Breast epithelium (tissue), 4 donors: ENCODE data around the gene ETFA. TPM values are rescaled to one million over a fixed set of nuclear protein-coding genes. Genes with fewer than 3 reads are reported as not detected.

Source experiments
- DNase-seq, 2 donors: peaks; one replicate each; pipeline ENCODE4 v3.0.0-alpha.2; 2019; ENCODE audit warnings: low spot score in 2 of 2
- H3K27ac ChIP-seq, 2 donors: fragments of 200-600 bp; sonication (generic) in 1 of 2; one replicate each; pipeline ENCODE4 v1.5.1; 2016 to 2019; ENCODE audit warnings: mild to moderate bottlenecking in 1 of 2
- H3K27me3 ChIP-seq, 2 donors: fragments of 200-600 bp; sonication (generic) in 1 of 2; one replicate each; pipeline versions ENCODE4 v1.5.1 to v1.6.0; 2017 to 2019; ENCODE audit warnings: control low read depth in 1 of 2, mild to moderate bottlenecking in 1 of 2
- H3K36me3 ChIP-seq: fragments of 200-600 bp; one replicate; pipeline ENCODE4 v1.5.1; 2019
- H3K4me1 ChIP-seq, 2 donors: fragments of 200-600 bp; sonication (generic); one replicate each; pipeline ENCODE4 v1.5.1; 2016 to 2019; ENCODE audit warnings: control low read depth in 1 of 2
- H3K4me3 ChIP-seq, 3 donors: fragments of 200-600 bp; sonication (generic); 1 replicate in 2 of 3; 2 replicates in 1 of 3; pipeline ENCODE4 v1.5.1; 2016 to 2019; ENCODE audit warnings: mild to moderate bottlenecking in 3 of 3, moderate library complexity in 2 of 3
- H3K9me3 ChIP-seq, 2 donors: fragments of 200-600 bp; sonication (generic) in 1 of 2; one replicate each; pipeline ENCODE4 v1.5.1; 2016 to 2019; ENCODE audit warnings: control low read depth in 1 of 2
- POLR2A ChIP-seq: fragments of 450-650 bp; IDR thresholded peaks from one replicate; pipeline ENCODE4 v1.6.1; 2016; ENCODE audit warnings: antibody characterized with exemption, mild to moderate bottlenecking, moderate library complexity
- POLR2AphosphoS5 ChIP-seq, 3 donors: sonication (generic); formaldehyde crosslinking; IDR thresholded peaks; one replicate each; pipeline ENCODE4 v1.6.1; 2017; ENCODE audit warnings: antibody characterized with exemption in 3 of 3
- intact Hi-C: fragments of 100-400 bp; cut with DNase I; formaldehyde crosslinking; loops from one replicate; pipeline ENCODE4 v1.15.1; 2023; ENCODE audit warnings: low total_unique reads
- total RNA-seq, 3 donors: library from RNA; depleted of rRNA; stranded (reverse); fragments of >200 nt; gene quantifications; one replicate each; pipeline ENCODE4 v1.1.0, GENCODE V29; 2016
- TF ChIP-seq, protein P1 (sequence below), 3 donors: fragments of 450-650 bp; IDR thresholded peaks; one replicate each; pipeline ENCODE4 v1.5.1; 2016 to 2017; ENCODE audit warnings: antibody characterized with exemption in 3 of 3, mild to moderate bottlenecking in 3 of 3, moderate library complexity in 3 of 3

ETFA gene
- total RNA-seq, 3 donors from 2014 or later: 96.0 to 108 (median 108) TPM

DNA sequence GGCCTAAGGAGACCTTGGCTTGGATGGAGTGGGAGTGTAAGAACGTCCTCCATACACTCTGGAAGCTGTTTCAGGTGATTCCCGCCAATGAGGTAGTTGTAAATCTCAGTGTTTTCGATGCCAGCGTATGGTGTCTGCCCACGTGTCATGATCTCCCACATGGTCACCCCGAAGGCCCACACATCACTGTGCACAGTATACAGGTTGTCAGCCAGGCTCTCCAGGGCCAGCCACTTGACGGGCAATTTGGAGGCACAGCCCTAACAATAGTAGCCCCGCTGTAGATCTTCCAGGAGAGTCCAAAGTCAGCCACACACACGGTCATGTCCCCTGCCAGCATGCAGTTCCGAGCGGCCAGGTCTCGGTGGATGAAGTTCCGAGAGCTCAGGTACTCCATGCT is 51.9 kb downstream of the ETFA start:
- TF ChIP-seq POLR2AphosphoS5 (IDR thresholded peaks at IDR 0.05) (no peak), POLR2A (no peak)
- TF ChIP-seq, protein P1, sequence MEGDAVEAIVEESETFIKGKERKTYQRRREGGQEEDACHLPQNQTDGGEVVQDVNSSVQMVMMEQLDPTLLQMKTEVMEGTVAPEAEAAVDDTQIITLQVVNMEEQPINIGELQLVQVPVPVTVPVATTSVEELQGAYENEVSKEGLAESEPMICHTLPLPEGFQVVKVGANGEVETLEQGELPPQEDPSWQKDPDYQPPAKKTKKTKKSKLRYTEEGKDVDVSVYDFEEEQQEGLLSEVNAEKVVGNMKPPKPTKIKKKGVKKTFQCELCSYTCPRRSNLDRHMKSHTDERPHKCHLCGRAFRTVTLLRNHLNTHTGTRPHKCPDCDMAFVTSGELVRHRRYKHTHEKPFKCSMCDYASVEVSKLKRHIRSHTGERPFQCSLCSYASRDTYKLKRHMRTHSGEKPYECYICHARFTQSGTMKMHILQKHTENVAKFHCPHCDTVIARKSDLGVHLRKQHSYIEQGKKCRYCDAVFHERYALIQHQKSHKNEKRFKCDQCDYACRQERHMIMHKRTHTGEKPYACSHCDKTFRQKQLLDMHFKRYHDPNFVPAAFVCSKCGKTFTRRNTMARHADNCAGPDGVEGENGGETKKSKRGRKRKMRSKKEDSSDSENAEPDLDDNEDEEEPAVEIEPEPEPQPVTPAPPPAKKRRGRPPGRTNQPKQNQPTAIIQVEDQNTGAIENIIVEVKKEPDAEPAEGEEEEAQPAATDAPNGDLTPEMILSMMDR (IDR thresholded peaks at IDR 0.05): no peak
- H3K4me3 ChIP-seq: no peak overlapping the region
- H3K36me3 ChIP-seq: no peaks in the 10 kb centered on the region
- DNase-seq: no peak
- H3K27me3 ChIP-seq: no peaks in the 10 kb centered on the region
- H3K9me3 ChIP-seq: peaks cover 11 to 15% of the 10 kb centered on the region in 2 donors
- intact Hi-C loops: no loop called here
- no peak overlapping the region for H3K27ac ChIP-seq
- H3K4me1 ChIP-seq: no peaks in the 10 kb centered on the region

DNA sequence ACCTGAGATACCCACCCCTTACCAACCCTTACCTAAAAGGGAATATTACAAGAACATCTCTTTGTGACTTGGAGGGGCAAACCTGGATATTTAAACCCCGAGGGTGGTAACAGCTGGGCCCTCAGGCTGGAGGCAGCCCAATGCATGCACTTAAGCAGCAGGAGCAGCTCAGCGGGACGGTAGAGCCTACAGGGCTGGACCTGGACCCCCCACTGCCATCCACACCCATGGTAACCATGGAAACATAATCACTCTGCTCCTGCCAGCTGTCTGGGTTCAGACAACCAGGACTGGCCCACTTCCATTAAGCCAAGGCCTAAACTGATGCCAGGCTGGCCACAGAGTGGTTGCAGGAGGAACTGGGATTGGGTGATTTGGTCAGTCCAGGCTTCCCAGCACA is 52.8 kb downstream of the ETFA start:
- no peak for TF ChIP-seq POLR2A
- TF ChIP-seq, protein P1 (IDR thresholded peaks at IDR 0.05): no peak
- TF ChIP-seq POLR2AphosphoS5 (IDR thresholded peaks at IDR 0.05): no peak
- intact Hi-C loops: no loop called here
- Histone ChIP-seq H3K4me1 (no peaks in the 10 kb centered on the region), H3K27ac (no peak overlapping the region), H3K9me3 (peaks cover 7 to 9% of the 10 kb centered on the region in 2 donors), H3K36me3 (no peaks in the 10 kb centered on the region), H3K4me3 (no peak overlapping the region), H3K27me3 (no peaks in the 10 kb centered on the region)
- no peak for DNase-seq

DNA sequence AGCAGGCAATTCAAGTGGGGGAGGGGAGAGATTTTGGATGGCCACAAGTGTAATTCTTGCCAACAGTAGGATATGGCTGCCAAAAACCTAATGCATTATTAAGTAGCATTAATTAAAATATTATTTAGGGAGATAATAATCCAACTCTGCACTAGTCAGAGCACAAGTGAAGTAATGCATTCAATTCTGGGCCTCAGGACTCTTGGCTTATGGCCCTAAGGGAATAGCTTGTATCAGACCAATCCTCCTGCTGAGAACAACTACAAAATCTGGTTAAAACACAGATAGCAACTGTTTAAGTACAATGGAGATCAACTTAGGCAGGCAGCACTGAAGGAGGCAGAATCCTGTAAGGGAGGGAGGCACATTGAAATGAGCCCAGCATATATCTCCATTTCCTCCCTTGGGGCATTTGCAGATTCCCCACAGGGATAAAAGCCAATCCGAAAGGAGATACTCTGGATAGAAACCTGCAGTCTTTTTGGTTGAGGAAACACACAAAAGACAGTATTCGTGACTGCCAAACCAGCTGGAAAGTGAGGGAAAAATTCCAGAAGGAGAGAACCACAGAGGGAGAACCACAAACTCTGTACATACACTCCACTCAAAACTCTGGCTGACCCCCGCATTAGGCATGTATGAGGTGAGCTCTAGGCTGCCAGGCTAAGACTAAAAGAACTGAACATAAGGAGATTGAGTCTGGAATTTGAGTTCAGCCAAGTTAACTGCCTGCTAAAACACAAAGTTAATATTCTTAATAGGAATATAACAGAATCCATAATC is 57.4 kb downstream of the ETFA start:
- DNase-seq: no peak
- Histone ChIP-seq H3K4me3 (no peak overlapping the region), H3K36me3 (no peaks in the 10 kb centered on the region), H3K27me3 (no peaks in the 10 kb centered on the region), H3K27ac (no peak overlapping the region), H3K4me1 (no peaks in the 10 kb centered on the region), H3K9me3 (no peaks in the 10 kb centered on the region)
- TF ChIP-seq, protein P1 (IDR thresholded peaks at IDR 0.05): no peak
- TF ChIP-seq POLR2AphosphoS5 (IDR thresholded peaks at IDR 0.05): no peak
- TF ChIP-seq POLR2A: no peak
- intact Hi-C loops: no loop called here

DNA sequence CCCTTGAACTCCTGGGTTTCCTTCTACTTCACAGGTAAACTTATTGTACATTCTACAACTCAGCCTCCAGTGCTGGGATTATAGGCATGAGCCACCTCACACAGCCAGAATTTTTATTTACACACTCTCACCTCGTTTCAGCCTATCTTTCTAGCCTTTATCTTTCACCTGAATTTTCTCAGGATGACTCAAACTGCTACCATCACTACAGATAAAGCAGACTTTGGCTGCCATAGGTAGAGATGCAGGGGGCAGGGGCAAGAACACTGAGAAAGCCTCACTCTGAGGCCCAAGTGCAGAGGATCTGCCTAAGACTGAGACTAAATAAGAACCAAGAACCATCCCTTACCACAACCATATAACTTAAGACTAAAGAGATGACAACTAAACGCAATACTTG is 59.0 kb downstream of the ETFA start:
- Histone ChIP-seq H3K27me3 (no peaks in the 10 kb centered on the region), H3K36me3 (no peaks in the 10 kb centered on the region), H3K9me3 (no peaks in the 10 kb centered on the region), H3K27ac (no peak overlapping the region), H3K4me3 (no peak overlapping the region), H3K4me1 (no peaks in the 10 kb centered on the region)
- intact Hi-C loops: no loop called here
- TF ChIP-seq, protein P1 (IDR thresholded peaks at IDR 0.05): no peak
- TF ChIP-seq POLR2AphosphoS5 (IDR thresholded peaks at IDR 0.05): no peak
- no peak for TF ChIP-seq POLR2A
- no peak for DNase-seq

DNA sequence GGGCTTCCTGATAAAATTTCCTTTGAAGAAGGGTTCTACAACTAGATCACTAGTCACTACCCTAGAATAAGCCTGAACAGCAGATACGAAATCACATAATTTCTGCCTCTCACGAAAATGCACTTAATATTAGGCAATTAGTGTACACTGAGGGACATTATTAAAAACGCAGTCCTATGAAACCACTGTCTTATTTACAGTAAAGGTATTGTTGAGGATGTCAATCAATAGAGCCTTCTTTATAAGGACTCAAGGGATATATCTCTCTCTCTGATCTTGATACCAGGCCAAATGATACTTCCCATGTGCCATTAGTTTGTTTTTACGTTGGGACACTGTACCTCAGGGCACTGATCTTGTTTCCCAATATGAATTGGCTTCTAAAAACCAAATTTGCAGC is 59.6 kb downstream of the ETFA start:
- TF ChIP-seq POLR2AphosphoS5 (IDR thresholded peaks at IDR 0.05) (no peak), POLR2A (no peak)
- TF ChIP-seq, protein P1 (IDR thresholded peaks at IDR 0.05): no peak
- no peak for DNase-seq

More for the DNA sequence above, 59.6 kb downstream of the ETFA start:
- no peak overlapping the region for H3K27ac ChIP-seq
- H3K27me3 ChIP-seq: no peaks in the 10 kb centered on the region
- no peaks in the 10 kb centered on the region for H3K4me1 ChIP-seq
- no peaks in the 10 kb centered on the region for H3K36me3 ChIP-seq
- no peak overlapping the region for H3K4me3 ChIP-seq
- intact Hi-C loops: loop anchor here (1.0 kb wide), 1 partner anchor 10 kb away; no protein-coding TSS in a partner anchor
- H3K9me3 ChIP-seq: no peaks in the 10 kb centered on the region
